HFF-Myc (cell line): Measurements from ENCODE around the gene GLT6D1.

Experiments
- DNase-seq: peaks from one replicate; pipeline ENCODE4 v3.0.0-alpha.2; 2011; ENCODE audit warnings: low read depth; ENCODE audit errors: extremely low read depth
- H3K4me3 ChIP-seq: replicated peaks from 2 replicates; pipeline ENCODE4 v1.5.1; 2011; ENCODE audit warnings: low read depth, mild to moderate bottlenecking, control low read depth, low read length
- CTCF ChIP-seq: IDR thresholded peaks from 2 replicates; pipeline ENCODE4 v1.5.1; 2012; ENCODE audit warnings: mild to moderate bottlenecking, low read depth, low read length, control low read depth; ENCODE audit errors: missing control alignments

Gene GLT6D1

GRCh38 chr9:135665795-135666189, 26.5 kb upstream of the GLT6D1 start:
- TF ChIP-seq CTCF: no peak
- H3K4me3 ChIP-seq: no peak overlapping the region
- DNase-seq: no peak

GRCh38 chr9:135664801-135665794, 25.8 kb upstream of the GLT6D1 start:
- no peak for DNase-seq
- no peak for TF ChIP-seq CTCF
- H3K4me3 ChIP-seq: no peak overlapping the region

GRCh38 chr9:135664266-135664665, 24.9 kb upstream of the GLT6D1 start:
- no peak for DNase-seq

GRCh38 chr9:135663857-135664256, 24.5 kb upstream of the GLT6D1 start:
- DNase-seq: no peak
- H3K4me3 ChIP-seq: no peak overlapping the region
- TF ChIP-seq CTCF: no peak

More at GRCh38 chr9:135664266-135664665, 24.9 kb upstream of the GLT6D1 start:
- no peak for TF ChIP-seq CTCF
- no peak overlapping the region for H3K4me3 ChIP-seq

GRCh38 chr9:135663451-135663770, 24.1 kb upstream of the GLT6D1 start:
- no peak for TF ChIP-seq CTCF
- H3K4me3 ChIP-seq: no peak overlapping the region
- DNase-seq: no peak

- no peak for TF ChIP-seq CTCF
- no peak within 1 kb of the TSS for H3K4me3 ChIP-seq
- DNase-seq: no peak
Measured at GRCh38 chr9:135662758-135663450, 23.6 kb upstream of the GLT6D1 start, which contains the start of gene LCN9. LCN9 (plus strand) TSS chr9:135663309; CDS start chr9:135663322, 13 bp downstream.
